Hippocampal formation (tissue), 2 donors: ENCODE results near the gene HTATIP2.
"Not testable (repeated sequence)": the region's sequence is repeated elsewhere in the genome, so short reads cannot be mapped to it uniquely, and the experiment has no call there.

Experiments used
- DNase-seq, 2 donors: peaks; one replicate each; lab custom pipeline; 2025; lab: John Stamatoyannopoulos, UW

HTATIP2 gene

DNA sequence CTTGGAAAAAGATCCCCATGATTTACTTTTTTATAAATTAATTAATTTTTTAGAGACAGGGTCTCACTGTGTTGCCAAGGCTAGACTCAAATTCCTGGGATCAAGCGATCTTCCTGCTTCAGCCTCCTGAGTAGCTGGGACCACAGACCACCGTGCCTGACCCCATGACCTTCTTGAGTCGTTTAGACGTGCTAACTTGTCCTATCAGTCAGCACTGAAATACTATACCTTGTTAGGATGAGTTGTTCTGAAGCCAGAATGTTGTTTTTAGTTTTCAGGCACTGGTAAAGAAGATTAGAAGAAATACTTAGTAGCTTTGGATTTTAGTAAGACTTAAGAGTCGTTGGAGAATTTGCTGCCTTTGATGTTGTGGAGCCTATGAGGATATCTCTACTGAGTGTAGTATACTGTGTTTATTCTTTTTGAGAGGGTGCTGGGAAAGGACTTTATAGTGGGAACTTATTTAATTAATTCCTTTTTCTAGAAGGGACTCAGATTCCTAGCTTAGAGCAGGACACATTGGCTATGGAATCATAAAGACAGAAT is 8.6 kb downstream of the HTATIP2 start:
- DNase-seq = no peak

DNA sequence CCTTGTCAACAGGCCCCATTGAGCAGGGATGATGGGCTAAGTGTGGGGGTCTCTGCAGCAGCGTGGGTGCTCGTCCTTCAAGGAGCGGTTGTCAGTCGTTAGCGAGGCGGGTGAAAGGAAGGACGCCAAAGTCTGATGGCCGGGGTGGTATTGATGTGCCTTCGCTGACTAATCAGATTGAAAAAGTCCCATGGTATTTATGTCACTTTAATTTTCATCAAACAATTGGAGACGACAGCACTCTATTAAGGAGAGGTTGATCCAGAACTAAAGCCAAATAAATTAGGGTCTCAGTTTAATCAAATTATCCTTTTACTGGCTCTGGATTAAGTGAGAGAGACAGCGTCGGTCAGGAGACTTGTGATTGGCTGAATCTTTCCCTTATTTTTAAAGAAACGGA is 9.6 kb downstream of the HTATIP2 start:
- no peak for DNase-seq

DNA sequence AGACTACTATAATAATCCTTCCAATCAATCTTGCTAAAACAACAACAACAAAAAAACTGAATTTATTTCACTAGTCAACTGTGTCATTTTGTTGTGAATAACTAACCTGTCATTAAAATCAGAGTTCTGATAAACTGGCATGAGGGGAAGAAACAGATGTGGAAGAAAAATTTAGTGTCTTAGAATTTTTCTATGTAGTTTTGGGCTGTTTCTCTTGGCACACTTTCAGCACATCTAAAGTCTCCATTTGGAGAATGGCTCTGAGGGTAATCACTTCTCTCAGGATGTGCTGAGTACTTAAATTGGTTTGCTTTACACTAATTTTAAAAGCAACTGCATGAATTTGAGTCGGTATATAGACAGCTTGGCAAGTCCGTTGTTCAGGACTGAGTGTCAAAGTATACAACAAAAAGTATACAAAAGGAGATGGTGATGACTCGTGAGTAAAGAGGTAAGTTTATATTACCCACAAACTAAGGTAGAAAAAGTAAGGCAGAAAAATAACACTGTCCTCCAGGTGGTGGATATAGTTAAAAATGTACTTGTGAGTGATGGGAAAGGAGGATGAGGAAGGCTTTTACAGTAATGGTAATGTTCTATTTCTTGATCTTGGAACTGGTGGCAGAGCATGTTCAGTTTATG is 10.2 kb downstream of the HTATIP2 start:
- no peak for DNase-seq

DNA sequence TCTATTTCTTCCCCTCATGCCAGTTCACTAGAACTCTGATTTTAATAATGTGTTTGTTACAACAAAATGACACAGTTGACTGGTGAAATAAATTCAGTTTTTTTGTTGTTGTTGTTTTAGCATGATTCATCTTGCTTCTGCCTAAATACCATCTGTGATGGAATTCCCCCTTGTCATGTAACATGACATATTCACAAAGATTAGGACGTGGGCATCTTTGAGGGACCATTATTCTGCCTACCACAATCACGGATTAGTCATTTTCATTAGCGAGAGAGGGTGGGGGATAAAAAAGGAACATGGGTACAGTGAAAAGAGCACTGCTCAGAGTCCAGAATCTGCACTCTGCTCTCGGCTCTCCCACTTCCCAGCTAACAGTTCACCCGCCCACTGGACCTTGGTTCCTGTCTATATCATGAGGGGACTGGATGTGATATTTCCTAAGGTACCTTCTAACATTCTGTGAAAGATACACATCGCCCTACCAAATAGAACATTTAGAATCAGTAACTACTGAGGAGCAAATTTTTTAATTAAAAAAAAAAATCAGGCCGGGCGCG is 11.3 kb downstream of the HTATIP2 start:
- no peak for DNase-seq

DNA sequence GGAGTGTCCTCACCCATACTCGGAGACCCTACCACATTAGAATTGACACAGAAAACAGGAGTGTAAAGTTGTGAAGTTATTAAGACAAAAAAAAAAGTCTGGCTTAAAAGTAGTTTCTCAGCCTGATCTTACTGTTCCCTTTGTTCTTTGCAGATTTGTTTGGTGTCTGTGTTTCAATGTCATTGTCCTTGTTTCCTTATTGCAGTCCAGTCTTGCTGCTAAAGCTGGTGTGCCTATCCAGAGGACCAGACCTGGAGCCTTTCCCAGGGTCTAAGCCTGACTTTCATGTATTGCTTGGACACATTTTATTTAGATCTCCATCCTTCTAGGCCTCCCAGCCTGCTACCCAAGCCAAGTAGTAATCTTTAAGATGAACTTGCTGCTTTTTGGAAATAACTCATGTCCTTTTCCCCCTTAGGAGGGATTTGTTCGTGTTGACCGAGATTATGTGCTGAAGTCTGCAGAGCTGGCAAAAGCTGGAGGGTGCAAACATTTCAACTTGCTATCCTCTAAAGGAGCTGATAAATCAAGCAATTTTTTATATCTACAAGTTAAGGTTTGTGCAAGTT is 12.7 kb downstream of the HTATIP2 start:
- DNase-seq = no peak

DNA sequence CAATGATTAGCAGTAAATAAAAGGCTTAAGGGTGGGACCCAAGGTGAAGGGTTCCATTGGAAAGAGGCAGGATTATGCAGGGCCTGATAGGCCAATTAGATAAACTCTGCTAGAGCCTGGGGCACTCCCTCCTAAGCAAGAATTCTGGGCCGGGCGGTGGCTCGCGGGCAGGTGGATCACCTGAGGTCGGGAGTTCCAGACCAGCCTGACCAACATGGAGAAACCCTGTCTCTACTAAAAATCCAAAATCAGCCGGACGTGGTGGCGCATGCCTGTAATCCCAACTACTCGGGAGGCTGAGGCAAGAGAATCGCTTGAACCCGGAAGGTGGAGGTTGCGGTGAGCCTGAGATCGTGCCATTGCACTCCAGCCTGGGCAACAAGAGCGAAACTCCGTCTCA is 22.5 kb downstream of the HTATIP2 start:
- DNase-seq = not testable (repeated sequence)

DNA sequence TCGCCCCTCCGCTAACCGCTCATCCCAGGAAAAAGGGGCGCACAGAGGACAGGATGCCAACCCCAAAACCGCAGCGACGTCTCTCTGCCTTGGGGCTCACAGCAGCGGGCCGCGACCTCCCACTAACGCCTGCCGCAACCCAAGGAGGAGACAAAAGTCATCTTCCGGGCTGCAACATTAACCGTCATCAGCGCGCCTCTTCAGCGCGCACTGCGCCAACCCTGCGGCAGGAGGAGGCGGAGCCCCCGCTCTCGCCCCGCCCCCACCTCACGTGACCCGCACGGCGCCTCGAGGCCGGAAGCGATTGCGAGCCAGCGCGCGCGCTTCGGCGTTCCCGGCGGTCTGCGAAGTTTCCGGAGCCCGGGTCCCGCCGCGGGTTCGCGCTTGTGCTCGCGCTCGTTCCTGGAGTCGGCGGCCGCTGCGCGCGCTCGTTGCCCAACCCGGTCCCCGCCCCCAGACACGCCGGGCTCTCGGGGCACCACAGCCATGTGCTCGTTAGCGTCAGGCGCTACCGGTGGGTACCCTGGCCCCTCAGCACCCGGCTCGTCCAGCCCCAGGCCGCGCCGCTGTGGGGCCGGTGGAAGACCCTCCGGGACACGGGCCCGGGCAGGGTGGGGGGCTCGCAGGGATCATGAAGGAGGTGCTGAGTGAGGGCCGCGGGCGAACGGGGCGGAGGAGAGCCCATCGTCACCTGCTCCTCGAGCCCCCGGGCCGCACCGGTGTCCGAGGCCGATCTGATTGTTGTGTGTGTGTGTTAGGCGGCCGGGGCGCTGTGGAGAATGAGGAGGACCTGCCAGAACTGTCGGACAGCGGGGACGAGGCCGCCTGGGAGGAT is 24.0 kb downstream of the HTATIP2 start, which contains the start of gene PRMT3:
Gene PRMT3, plus strand, starts transcription at position 456 of the 835 bp plus-strand sequence. Its CDS starts 31 bp downstream, at position 487.
- peak; percentile 86 to 89 for DNase-seq

DNA sequence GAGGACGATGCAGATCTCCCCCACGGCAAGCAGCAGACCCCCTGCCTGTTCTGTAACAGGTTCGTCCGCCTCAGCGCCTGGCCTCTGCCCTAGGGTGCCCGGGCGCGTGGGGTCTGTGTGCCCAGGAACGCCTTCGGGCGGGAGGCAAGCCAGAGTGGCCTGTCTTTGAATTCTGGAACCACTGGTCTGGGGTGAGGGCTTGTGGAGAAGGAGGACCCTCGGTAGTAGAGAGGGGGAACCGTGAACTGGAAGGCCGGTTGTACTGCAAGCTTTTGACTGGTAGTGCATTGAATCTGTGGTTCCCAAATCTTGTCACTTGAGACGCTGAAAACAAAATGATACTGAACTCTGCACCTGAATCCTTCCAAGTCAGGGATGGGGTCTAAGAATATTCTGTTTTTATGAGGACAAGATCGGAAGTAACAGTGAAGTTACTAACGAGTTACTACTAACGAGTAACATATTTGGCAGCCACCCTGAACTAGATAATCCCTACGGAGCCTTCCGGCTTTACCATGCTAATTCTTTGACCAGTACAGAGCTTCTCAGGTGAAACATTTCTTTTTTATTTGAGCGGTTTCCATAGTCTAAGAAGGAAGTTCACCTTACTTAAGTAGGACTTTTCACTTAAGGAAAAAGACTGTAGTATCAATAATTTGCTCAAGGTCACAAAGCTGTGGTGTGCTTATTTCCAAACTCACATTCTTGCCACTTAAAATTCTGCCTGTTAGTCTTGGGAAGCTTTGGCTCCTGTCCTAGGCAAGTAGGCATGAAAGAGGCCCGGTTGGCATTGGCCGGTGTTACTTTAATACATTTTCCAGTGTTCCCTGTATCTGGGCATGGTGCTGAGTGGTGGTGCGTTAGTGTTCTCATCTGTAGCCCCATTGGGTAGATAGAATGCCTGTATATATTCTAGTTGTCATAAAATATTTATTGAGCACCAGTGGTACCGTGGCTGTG is 24.9 kb downstream of the HTATIP2 start:
- no peak for DNase-seq

DNA sequence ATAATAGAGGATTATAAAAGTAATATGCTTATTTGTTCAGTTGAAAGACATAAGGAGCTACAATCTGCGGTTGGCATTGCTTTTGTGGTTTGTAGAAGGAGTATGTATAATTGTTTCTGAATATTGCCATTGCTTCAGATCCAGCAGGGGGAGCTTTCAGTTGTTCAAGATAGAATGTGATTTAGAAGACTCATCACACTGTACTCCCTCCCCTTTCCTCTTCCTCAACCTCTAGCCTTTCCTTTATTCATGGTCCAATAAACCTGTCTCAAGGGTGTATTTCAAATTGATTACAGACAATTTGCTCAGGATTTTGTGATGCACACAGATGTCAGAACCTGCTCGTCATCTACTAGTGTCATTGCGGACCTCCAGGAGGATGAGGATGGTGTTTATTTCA is 33.8 kb downstream of the HTATIP2 start:
- peak in 1 of 2 donors; percentile 31 for DNase-seq

DNA sequence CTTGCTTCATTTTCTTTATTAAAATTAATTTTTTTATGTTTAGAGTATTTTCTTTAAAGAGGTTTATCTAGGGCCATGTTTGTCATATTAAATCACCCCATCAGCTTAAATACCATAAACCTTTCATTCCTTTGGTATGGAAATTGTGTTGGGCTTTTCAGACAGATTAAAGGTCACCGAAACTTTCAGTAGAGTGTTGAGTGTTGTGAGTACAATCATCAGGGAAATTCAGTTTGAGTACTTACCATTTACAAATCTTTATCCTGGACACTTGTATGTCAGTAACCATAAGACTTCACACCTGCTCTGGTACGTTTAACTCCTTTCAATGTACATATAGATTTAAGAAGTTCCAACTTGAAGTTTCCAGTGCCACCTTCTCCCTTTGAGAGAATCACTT is 36.0 kb downstream of the HTATIP2 start:
- DNase-seq = no peak

DNA sequence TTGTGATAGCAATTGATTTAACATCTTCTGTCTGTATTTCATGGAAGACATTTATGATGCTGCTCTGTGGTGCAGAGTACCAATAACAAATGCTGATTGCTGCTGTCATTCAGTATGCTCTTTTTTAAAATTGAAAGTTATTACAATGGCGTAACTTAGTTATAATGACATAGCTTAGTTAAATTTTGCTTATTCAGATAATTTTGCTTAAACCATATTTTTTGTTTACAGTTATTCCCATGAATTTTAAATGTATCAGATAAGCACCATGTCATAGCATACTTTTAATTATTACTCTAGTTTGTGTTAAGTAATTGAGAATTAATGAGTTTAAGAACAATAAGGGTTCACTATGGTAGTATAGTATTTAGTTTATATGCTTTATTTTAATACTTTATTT is 39.5 kb downstream of the HTATIP2 start:
- no peak for DNase-seq

DNA sequence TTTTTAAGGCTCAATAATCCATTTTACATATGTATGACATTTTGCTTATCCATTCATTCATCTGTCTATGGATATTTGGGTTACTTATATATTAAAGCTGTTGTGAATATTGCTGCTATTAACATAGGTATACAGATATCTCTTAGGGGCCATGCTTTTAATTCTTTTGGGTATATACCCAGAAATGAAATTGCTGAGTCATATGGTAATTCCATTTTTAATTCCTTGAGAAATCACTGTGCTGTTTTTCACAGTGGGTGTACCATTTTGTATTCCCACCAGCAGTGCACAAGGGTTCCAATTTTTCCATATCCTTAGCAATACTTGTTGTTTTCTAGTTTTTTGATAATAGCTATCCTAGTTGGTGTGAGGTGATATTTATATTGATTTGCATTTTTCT is 43.0 kb downstream of the HTATIP2 start:
- DNase-seq = no peak

DNA sequence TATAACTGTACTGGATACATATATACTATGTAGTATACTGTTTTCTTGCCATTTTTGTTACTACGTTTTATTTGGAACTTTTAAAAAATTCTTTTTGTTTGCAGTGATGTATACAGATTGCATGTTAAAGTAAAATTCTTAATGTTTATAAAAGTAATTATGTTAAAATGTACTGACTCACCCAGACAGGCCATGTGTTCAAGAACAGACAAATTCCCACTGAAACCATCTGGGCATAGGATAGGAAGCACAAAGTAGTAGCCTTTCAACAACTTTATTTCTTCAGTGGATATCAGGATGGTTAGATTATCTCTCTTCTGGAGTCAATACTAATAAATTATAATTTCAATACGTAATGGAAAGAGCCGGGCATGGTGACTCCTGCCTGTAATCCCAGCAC is 43.8 kb downstream of the HTATIP2 start:
- no peak for DNase-seq

DNA sequence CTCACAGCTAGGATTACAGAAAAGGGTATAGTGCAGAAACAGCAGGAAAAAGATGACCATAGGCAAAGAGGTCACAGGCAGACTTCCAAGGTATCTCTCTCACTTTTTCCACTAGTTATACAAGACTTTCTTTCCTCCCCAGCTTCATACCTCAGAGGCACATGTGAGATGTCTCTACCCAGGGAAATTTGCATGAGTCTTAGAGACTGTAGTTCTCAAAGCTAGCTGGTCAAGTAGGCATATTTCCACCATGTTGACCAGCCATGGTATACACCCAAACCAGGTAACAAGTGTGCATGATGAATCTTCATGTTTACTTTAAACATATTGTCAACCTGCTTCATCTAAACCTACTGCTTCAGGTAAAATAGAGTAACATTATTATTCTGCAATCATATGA is 51.9 kb downstream of the HTATIP2 start:
- no peak for DNase-seq

DNA sequence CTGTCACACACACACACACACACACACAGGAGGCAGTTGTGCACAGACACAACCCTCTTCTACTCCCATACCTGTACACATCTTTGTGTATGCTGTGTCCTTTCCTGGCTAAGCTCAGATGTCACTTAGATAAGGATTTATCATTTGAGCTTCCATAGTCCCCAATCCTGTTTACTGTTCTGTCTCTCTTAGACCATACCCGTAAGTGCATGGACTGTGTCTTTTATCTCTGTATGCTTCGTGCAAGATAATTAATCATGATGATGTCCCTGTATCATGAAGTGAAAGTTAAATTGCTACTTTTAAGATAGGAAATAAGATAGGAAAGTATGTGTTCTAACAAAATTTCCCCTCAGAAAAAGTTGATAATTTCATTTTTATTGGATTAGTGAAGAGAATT is 54.3 kb downstream of the HTATIP2 start:
- no peak for DNase-seq

DNA sequence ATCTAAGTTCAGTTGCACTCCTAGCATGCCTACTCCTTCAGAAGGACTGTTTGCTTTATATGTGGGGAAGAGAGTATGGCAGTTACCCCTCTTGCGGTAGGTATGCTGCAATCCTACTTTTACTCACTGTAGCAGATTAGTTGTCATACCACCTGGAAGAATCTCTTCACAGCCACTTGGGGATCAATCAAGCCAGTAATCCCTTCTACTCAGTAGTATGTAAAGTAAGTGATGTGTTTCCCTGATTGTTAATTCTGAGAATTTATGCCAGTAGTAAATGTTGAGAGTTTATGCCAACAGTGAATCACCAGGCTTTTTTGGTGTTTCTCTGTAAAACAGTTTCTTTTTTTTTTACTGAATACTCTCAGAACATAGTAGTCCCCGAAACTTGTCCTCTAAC is 58.4 kb downstream of the HTATIP2 start:
- DNase-seq = no peak

DNA sequence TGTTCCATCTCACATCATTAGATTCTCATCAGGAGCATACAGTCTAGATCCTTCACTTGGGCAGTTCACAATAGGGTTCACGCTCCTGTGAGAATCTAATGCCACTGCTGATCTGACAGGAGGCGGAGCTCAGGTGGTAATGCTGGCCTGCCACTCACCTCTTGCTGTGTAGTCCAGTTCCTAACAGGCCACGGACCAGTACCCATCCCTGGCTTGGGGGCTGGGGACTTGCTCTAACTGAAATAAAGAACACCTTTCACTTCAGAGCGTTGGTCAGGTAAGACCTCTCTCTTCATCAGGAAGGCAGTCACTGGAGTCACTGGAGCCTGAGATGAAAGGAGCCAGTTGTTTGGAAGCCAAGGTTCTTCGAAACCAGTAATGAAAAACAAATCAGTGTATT is 65.7 kb downstream of the HTATIP2 start:
- DNase-seq = no peak
